Measurements from ENCODE around the gene TDRD12. TPM values are rescaled to one million over a fixed set of nuclear protein-coding genes. Genes with fewer than 3 reads are reported as not detected.

Gene TDRD12
- total RNA-seq, 4 donors from 2014 or later: under 0.01 to 0.30 (median 0.21) TPM; not detected in 1

DNA sequence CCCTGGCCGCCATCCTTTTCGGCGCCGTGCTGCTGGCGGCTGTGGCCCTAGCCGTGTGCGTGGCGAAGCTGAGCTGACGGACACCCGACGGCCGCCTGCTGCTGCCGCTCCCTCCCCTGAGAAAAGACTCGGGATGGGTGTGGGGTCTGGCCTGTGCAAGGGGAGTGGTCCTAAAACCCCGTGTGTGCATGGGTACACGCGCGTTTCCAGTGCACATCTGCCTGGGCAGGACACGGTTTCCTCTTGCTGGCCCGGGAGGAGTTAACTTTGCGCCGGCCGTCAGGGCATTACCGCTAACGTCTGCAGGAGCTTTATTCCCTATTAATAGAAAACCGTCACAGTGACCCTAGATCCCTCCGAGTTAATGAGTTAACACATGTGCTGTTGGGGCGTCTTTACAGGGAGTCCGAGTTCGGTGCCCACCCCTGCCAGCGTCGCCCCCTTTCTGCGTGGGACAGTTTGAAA is 42.6 kb upstream of the TDRD12 start:
- H3K27ac ChIP-seq: no peak overlapping the region
- H3K4me3 ChIP-seq: peak overlapping the region in 1 of 4 donors; percentile 95

DNA sequence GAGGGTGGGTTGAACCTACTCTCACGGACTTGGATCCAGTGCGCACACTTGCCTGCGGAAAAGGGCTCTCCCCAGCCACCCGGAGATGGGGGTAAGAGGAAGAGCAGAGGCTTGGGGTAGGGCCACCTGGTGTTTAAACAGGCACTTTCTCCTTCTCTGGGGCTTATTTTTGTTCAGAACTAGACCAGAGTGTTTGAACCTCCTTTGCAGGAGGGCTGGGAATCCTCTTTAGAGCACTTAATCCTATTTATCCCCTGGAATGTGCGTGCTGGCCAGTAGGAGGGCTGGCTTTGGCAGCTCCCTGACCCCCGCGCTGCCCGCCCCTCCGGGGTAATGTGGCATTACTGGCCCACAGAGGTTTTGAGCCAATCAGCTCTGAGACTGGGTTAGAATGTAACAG is 41.9 kb upstream of the TDRD12 start:
- no peak overlapping the region for H3K4me3 ChIP-seq
- no peaks in the 10 kb centered on the region for H3K9me3 ChIP-seq
- no peaks in the 10 kb centered on the region for H3K36me3 ChIP-seq
- no peak overlapping the region for H3K27ac ChIP-seq
- TF ChIP-seq, protein P1, sequence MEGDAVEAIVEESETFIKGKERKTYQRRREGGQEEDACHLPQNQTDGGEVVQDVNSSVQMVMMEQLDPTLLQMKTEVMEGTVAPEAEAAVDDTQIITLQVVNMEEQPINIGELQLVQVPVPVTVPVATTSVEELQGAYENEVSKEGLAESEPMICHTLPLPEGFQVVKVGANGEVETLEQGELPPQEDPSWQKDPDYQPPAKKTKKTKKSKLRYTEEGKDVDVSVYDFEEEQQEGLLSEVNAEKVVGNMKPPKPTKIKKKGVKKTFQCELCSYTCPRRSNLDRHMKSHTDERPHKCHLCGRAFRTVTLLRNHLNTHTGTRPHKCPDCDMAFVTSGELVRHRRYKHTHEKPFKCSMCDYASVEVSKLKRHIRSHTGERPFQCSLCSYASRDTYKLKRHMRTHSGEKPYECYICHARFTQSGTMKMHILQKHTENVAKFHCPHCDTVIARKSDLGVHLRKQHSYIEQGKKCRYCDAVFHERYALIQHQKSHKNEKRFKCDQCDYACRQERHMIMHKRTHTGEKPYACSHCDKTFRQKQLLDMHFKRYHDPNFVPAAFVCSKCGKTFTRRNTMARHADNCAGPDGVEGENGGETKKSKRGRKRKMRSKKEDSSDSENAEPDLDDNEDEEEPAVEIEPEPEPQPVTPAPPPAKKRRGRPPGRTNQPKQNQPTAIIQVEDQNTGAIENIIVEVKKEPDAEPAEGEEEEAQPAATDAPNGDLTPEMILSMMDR (IDR thresholded peaks at IDR 0.05): no peak
- TF ChIP-seq EP300 (IDR thresholded peaks at IDR 0.05) (no peak), POLR2A (IDR thresholded peaks at IDR 0.05) (no peak)
- DNase-seq (ENCODE audit: low spot score in 2 of 2): no peak
- H3K27me3 ChIP-seq: peaks cover 3 to 19% of the 10 kb centered on the region in 2 donors
- WGBS, 2 donors: 37 to 63% methylated on average over 9 of the region's 9 CpGs
- peaks cover 0 to 32% (median 6%) of the 10 kb centered on the region in 4 donors for H3K4me1 ChIP-seq

More for the DNA sequence above, 42.6 kb upstream of the TDRD12 start:
- 26 to 28% methylated on average over 16 to 31 of the region's 33 CpGs for WGBS, 2 donors
- Histone ChIP-seq H3K27me3 (peaks cover 3 to 19% of the 10 kb centered on the region in 2 donors), H3K9me3 (no peaks in the 10 kb centered on the region), H3K36me3 (no peaks in the 10 kb centered on the region), H3K4me1 (peaks cover 0 to 39% (median 6%) of the 10 kb centered on the region in 4 donors)
- no peak for DNase-seq (ENCODE audit: low spot score in 2 of 2)
- TF ChIP-seq POLR2A (IDR thresholded peaks at IDR 0.05) (no peak), EP300 (IDR thresholded peaks at IDR 0.05) (no peak)
- TF ChIP-seq, protein P1 (IDR thresholded peaks at IDR 0.05): no peak

DNA sequence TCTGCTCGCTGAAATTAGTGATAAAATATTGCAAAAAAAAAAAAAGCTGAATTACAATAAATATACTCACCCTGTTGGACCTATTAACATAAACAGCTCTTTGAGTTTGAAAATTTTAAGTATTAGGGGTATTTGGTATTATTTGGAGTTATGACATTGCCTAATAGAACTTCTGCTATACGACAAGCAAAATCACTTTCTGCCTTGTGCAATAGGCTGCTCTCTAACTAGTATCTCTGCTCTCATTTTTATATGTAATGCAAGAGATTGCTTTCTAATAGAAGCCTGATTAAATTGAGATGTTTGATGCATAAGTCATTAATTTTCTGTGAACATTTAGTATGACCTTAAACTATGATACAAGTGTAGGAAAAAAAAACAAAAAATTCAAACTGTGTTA is 38.6 kb upstream of the TDRD12 start:
- H3K4me1 ChIP-seq: peaks cover 0 to 11% (median 0%) of the 10 kb centered on the region in 4 donors
- TF ChIP-seq EP300 (IDR thresholded peaks at IDR 0.05): no peak
- no peak for TF ChIP-seq POLR2A (IDR thresholded peaks at IDR 0.05)
- TF ChIP-seq, protein P1 (IDR thresholded peaks at IDR 0.05): no peak
- H3K9me3 ChIP-seq: no peaks in the 10 kb centered on the region
- no peak for DNase-seq (ENCODE audit: low spot score in 2 of 2)
- H3K36me3 ChIP-seq: no peaks in the 10 kb centered on the region
- H3K27ac ChIP-seq: no peak overlapping the region
- H3K4me3 ChIP-seq: no peak overlapping the region
- 82 to 87% methylated on average over 2 of the region's 2 CpGs for WGBS, 2 donors
- peaks cover 3 to 16% of the 10 kb centered on the region in 2 donors for H3K27me3 ChIP-seq

DNA sequence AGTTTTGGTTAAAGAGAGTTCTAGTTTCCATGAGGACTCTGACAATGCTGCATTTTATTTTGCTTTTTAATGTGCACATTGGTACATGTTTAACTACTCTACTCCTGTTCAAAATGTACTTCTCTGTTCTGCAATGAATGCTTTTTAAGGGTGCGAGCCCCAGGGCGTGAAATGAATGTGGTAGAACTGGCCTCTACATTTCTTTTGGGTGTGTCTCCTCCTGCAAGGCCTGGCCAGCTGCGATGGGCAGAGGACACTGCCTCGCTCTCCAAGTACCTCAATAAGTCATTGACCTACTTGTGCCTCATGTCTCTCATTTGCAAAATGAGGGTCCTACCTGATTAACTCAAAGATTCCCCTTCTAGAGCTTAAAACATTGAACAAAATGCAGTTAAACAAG is 37.2 kb upstream of the TDRD12 start:
- 79 to 82% methylated on average over 4 of the region's 4 CpGs for WGBS, 2 donors
- H3K27ac ChIP-seq: no peak overlapping the region
- no peak for DNase-seq (ENCODE audit: low spot score in 2 of 2)
- no peaks in the 10 kb centered on the region for H3K9me3 ChIP-seq
- TF ChIP-seq, protein P1 (IDR thresholded peaks at IDR 0.05): no peak
- TF ChIP-seq EP300 (IDR thresholded peaks at IDR 0.05): no peak
- no peak for TF ChIP-seq POLR2A (IDR thresholded peaks at IDR 0.05)
- peaks cover 0 to 4% of the 10 kb centered on the region in 2 donors for H3K27me3 ChIP-seq
- no peak overlapping the region for H3K4me3 ChIP-seq
- H3K36me3 ChIP-seq: peaks cover 0 to 9% (median 0%) of the 10 kb centered on the region in 3 donors
- H3K4me1 ChIP-seq: no peaks in the 10 kb centered on the region

DNA sequence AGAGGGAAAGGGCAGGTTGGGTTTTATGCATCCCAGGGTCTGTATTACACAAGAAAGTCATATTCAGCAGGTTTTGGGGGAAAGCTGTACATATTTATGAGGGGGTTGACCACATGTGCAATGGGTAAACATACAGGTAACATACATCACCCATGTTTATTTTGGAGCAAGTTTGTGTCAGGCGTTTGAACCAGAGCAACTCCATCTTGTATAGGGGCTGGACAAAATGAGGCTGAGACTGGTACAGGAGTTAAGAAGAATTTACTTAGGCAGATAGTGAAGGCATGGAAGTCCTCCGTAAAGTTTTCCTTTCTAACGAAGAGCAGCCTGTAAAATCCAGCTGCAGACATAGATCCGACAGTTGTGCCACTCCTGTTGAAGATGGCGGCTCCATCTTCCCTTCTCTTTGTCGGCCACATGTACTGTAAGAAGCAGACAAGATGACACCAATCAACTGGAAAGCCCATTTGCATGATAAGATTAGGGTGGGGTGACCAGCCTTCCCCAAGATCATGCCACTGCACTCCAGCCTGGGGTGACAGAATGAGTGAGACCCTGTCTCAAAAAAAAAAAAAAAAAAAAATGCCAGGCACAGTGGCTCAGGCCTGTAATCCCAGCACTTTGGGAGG is 32.6 kb upstream of the TDRD12 start:
- H3K27me3 ChIP-seq: no peaks in the 10 kb centered on the region
- H3K36me3 ChIP-seq: peaks cover 0 to 9% (median 0%) of the 10 kb centered on the region in 3 donors
- peaks cover 0 to 12% (median 3%) of the 10 kb centered on the region in 4 donors for H3K4me1 ChIP-seq
- no peak overlapping the region for H3K27ac ChIP-seq
- WGBS, 2 donors: 80 to 97% methylated on average over 6 of the region's 6 CpGs
- no peak for DNase-seq (ENCODE audit: low spot score in 2 of 2)
- H3K9me3 ChIP-seq: no peaks in the 10 kb centered on the region
- H3K4me3 ChIP-seq: no peak overlapping the region
- TF ChIP-seq POLR2A (IDR thresholded peaks at IDR 0.05) (no peak), EP300 (IDR thresholded peaks at IDR 0.05) (no peak)
- TF ChIP-seq, protein P1 (IDR thresholded peaks at IDR 0.05): no peak

Data from tibial nerve (tissue), 4 donors.